H9 (cell line): ENCODE measurements around the gene PPP2R5E. TPM values are rescaled to one million over a fixed set of nuclear protein-coding genes. Genes with fewer than 3 reads are reported as not detected.

Experiments used
- DNase-seq: peaks from one replicate; pipeline ENCODE4 v3.0.0-alpha.2; 2017
- H2AFZ ChIP-seq: one replicate; pipeline ENCODE4 v1.6.1; 2013; ENCODE audit warnings: mild to moderate bottlenecking, low read length, control low read depth, moderate library complexity
- H2AK5ac ChIP-seq: 2 replicates; pipeline ENCODE4 v1.6.1; 2013; ENCODE audit warnings: low read length, control low read depth, mixed read lengths; ENCODE audit not compliant: insufficient read length
- H2BK120ac ChIP-seq: one replicate; pipeline ENCODE4 v1.6.1; 2013; ENCODE audit warnings: low read depth, mild to moderate bottlenecking, low read length, control low read depth, inconsistent platforms; ENCODE audit not compliant: poor library complexity, severe bottlenecking
- H2BK12ac ChIP-seq: 2 replicates; pipeline ENCODE4 v1.6.1; 2013; ENCODE audit warnings: low read length, control low read depth, mixed read lengths, low read depth; ENCODE audit not compliant: insufficient read length
- H2BK15ac ChIP-seq: 2 replicates; pipeline ENCODE4 v1.6.1; 2013; ENCODE audit warnings: low read depth, low read length, control low read depth
- H2BK20ac ChIP-seq: one replicate; pipeline ENCODE4 v1.6.1; 2013; ENCODE audit warnings: low read depth, mild to moderate bottlenecking, low read length, control low read depth, inconsistent platforms; ENCODE audit not compliant: poor library complexity, severe bottlenecking
- H2BK5ac ChIP-seq: 2 replicates; pipeline ENCODE4 v1.6.1; 2013; ENCODE audit warnings: low read length, control low read depth, mixed read lengths; ENCODE audit not compliant: insufficient read length
- H3K14ac ChIP-seq: 2 replicates; pipeline ENCODE4 v1.6.1; 2013; ENCODE audit warnings: low read length, control low read depth; ENCODE audit not compliant: insufficient read depth
- H3K18ac ChIP-seq: 2 replicates; pipeline ENCODE4 v1.6.1; 2013; ENCODE audit warnings: low read depth, mild to moderate bottlenecking, mixed read lengths, low read length, control low read depth; ENCODE audit not compliant: insufficient read length
- H3K23ac ChIP-seq: 2 replicates; pipeline ENCODE4 v1.6.1; 2013; ENCODE audit warnings: low read length, control low read depth, mixed read lengths, low read depth; ENCODE audit not compliant: insufficient read length
- H3K23me2 ChIP-seq: 2 replicates; pipeline ENCODE4 v1.6.1; 2013; ENCODE audit warnings: low read depth, mild to moderate bottlenecking, mixed read lengths, low read length, control low read depth; ENCODE audit not compliant: insufficient read length, poor library complexity, severe bottlenecking
- H3K27ac ChIP-seq: 2 replicates; pipeline ENCODE4 v1.5.1; 2013; ENCODE audit warnings: low read length, control low read depth, mixed read lengths, low read depth; ENCODE audit not compliant: insufficient read length
- H3K27me3 ChIP-seq: 2 replicates; pipeline ENCODE4 v1.6.1; 2013; ENCODE audit warnings: low read length, control low read depth, inconsistent platforms; ENCODE audit not compliant: insufficient read depth
- H3K4ac ChIP-seq: 2 replicates; pipeline ENCODE4 v1.6.1; 2013; ENCODE audit warnings: low read depth, mild to moderate bottlenecking, control low read depth, inconsistent platforms, low read length, moderate library complexity
- H3K4me1 ChIP-seq: 2 replicates; pipeline ENCODE4 v1.6.1; 2013; ENCODE audit warnings: low read length, control low read depth, inconsistent platforms; ENCODE audit not compliant: insufficient read depth
- H3K4me2 ChIP-seq: 2 replicates; pipeline ENCODE4 v1.6.1; 2013; ENCODE audit warnings: low read length, control low read depth, mixed read lengths; ENCODE audit not compliant: insufficient read length, insufficient read depth
- H3K56ac ChIP-seq: 2 replicates; pipeline ENCODE4 v1.6.1; 2013; ENCODE audit warnings: low read depth, mild to moderate bottlenecking, mixed read lengths, low read length, control low read depth; ENCODE audit not compliant: insufficient read length
- H3K79me1 ChIP-seq: 2 replicates; pipeline ENCODE4 v1.6.1; 2013; ENCODE audit warnings: low read depth, mild to moderate bottlenecking, moderate library complexity, low read length, control low read depth, inconsistent platforms; ENCODE audit not compliant: insufficient read depth, poor library complexity, severe bottlenecking
- H3K79me2 ChIP-seq: 2 replicates; pipeline ENCODE4 v1.6.1; 2013; ENCODE audit warnings: low read length, control low read depth, inconsistent platforms; ENCODE audit not compliant: insufficient read depth
- H3K9ac ChIP-seq: 2 replicates; pipeline ENCODE4 v1.6.1; 2013; ENCODE audit warnings: low read length, control low read depth, mixed read lengths; ENCODE audit not compliant: insufficient read length; ENCODE audit errors: extremely low read depth
- H3K9me3 ChIP-seq: one replicate; pipeline ENCODE4 v1.6.1; 2013; ENCODE audit warnings: low read depth, low read length, inconsistent platforms; ENCODE audit not compliant: control insufficient read depth
- H3T11ph ChIP-seq: one replicate; pipeline ENCODE4 v1.6.1; 2013; ENCODE audit warnings: mild to moderate bottlenecking, low read length, control low read depth, inconsistent platforms
- H4K20me1 ChIP-seq: one replicate; pipeline ENCODE4 v1.6.1; 2013; ENCODE audit not compliant: control insufficient read depth, insufficient read length, insufficient read depth
- H4K5ac ChIP-seq: 2 replicates; pipeline ENCODE4 v1.6.1; 2013; ENCODE audit warnings: low read depth, mild to moderate bottlenecking, mixed read lengths, low read length, control low read depth; ENCODE audit not compliant: insufficient read length
- H4K8ac ChIP-seq: replicated peaks from 2 replicates; pipeline ENCODE4 v1.6.1; 2013; ENCODE audit warnings: low read length, control low read depth, mixed read lengths, low read depth; ENCODE audit not compliant: insufficient read length
- H4K91ac ChIP-seq: 2 replicates; pipeline ENCODE4 v1.6.1; 2013; ENCODE audit warnings: low read depth, mild to moderate bottlenecking, moderate library complexity, mixed read lengths, low read length, control low read depth; ENCODE audit not compliant: insufficient read length
- H3K27ac Mint-ChIP-seq, 3 experiments: 2 replicates in 2 of 3; 3 replicates in 1 of 3; pipeline ENCODE4 v1.8.0; 2020 to 2021; ENCODE audit warnings: mixed read lengths in 3 of 3, mild to moderate bottlenecking in 1 of 3, moderate library complexity in 1 of 3
- H3K27me3 Mint-ChIP-seq: 2 replicates; pipeline ENCODE4 v1.8.0; 2021; ENCODE audit warnings: low read depth, mild to moderate bottlenecking, moderate library complexity, mixed read lengths
- H3K36me3 Mint-ChIP-seq, 3 experiments: 2 replicates in 2 of 3; 3 replicates in 1 of 3; pipeline ENCODE4 v1.8.0; 2020 to 2021; ENCODE audit warnings: low read depth in 3 of 3, mixed read lengths in 3 of 3; ENCODE audit not compliant: insufficient read depth in 1 of 3
- H3K4me1 Mint-ChIP-seq, 2 experiments: 2 replicates each; pipeline ENCODE4 v1.8.0; 2020; ENCODE audit warnings: mixed read lengths in 2 of 2
- H3K4me3 Mint-ChIP-seq, 2 experiments: 2 replicates in 1 of 2; 3 replicates in 1 of 2; pipeline ENCODE4 v1.8.0; 2020 to 2021; ENCODE audit warnings: mild to moderate bottlenecking in 2 of 2, mixed read lengths in 2 of 2, moderate library complexity in 1 of 2
- H3K9me3 Mint-ChIP-seq, 2 experiments: 2 replicates in 1 of 2; 3 replicates in 1 of 2; pipeline ENCODE4 v1.8.0; 2020; ENCODE audit warnings: mild to moderate bottlenecking in 2 of 2, mixed read lengths in 2 of 2, moderate library complexity in 1 of 2
- WGBS: extraction: QIAGEN DNeasy Blood & Tissue Kit; methylation state at CpG from one replicate; pipeline ENCODE4 v1.1.7; 2013; ENCODE audit warnings: missing lambda C conversion rate, low lambda C conversion rate, mixed read lengths; ENCODE audit not compliant: insufficient read length; ENCODE audit errors: extremely low coverage; 5-methylcytosine and 5-hydroxymethylcytosine counted together
- total RNA-seq: library from RNA; stranded (reverse); gene quantifications from 2 replicates; pipeline ENCODE4 v1.2.1, GENCODE V29; 2021
- TF ChIP-seq, protein P1 (sequence below): fragments of 200-600 bp; sonication (generic); conservative IDR thresholded peaks from 3 replicates; pipeline ENCODE4 v1.8.0; 2021; ENCODE audit warnings: antibody characterized with exemption, mild to moderate bottlenecking

Gene PPP2R5E
- total RNA-seq, 1 experiment from 2014 or later: 65.8 TPM

DNA sequence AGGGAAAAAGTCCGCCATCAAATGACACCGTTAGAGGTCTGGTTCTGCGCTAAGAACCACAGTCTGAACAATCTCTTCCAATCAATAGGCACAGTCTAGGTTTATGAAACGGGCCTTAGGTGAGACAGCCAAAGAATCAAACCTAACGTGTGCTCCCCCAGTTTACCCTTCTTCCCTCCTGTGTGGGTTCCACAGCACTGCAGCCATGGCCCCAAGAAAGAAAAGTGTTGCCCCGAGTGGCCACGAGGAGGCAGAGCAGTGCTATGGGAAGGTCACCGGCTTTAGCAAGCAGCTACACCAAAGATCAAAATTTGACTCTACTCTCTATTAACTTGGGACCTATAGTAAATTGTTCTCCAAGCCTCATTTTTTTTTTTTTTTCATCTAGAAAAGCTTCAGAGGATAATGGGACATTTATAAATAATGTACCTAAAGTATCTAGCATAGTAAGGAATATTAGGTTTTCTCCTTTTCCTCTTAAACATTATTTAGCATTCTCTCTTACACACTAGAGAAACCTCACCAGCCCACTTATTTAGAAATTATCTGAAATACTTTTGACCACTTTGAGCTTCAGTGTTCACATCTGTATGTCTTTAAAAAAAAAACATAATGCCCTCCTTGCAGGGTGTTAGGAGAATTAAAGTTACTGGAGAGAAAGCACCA is 154.3 kb downstream of the PPP2R5E start:
- Histone ChIP-seq H4K8ac (no peak overlapping the region), H3K56ac (no peak overlapping the region), H3K4me1 (no peaks in the 10 kb centered on the region), H3K23ac (no peak overlapping the region), H3K14ac (no peak overlapping the region), H4K5ac (no peak overlapping the region), H2AK5ac (no peak overlapping the region), H2BK120ac (no peak overlapping the region), H4K20me1 (no peaks in the 10 kb centered on the region), H3K23me2 (no peaks in the 10 kb centered on the region), H3K79me2 (no peaks in the 10 kb centered on the region), H3K27ac (no peak overlapping the region), H2BK20ac (no peak overlapping the region), H3K9ac (no peak overlapping the region), H3K79me1 (no peaks in the 10 kb centered on the region), H2BK5ac (no peak overlapping the region), H3T11ph (no peak overlapping the region), H3K27me3 (no peaks in the 10 kb centered on the region), H2BK12ac (no peak overlapping the region), H2AFZ (no peak overlapping the region), H3K9me3 (no peaks in the 10 kb centered on the region), H3K4me2 (no peak overlapping the region), H2BK15ac (no peak overlapping the region), H3K18ac (no peak overlapping the region), H3K4ac (no peak overlapping the region), H4K91ac (no peak overlapping the region)
- Mint-ChIP-seq H3K4me1 (no peaks in the 10 kb centered on the region), H3K4me3 (no peak overlapping the region; a peak in 1 of 5 replicates), H3K27ac (peak overlapping the region in 1 of 3 experiments; percentile 72; a peak in 1 of 7 replicates), H3K27me3 (no peaks in the 10 kb centered on the region; the same call in 1 of the 2 replicates), H3K9me3 (no peaks in the 10 kb centered on the region), H3K36me3 (peaks cover 25 to 73% (median 46%) of the 10 kb centered on the region in 3 experiments; a peak in 6 of 7 replicates)
- TF ChIP-seq, protein P1, sequence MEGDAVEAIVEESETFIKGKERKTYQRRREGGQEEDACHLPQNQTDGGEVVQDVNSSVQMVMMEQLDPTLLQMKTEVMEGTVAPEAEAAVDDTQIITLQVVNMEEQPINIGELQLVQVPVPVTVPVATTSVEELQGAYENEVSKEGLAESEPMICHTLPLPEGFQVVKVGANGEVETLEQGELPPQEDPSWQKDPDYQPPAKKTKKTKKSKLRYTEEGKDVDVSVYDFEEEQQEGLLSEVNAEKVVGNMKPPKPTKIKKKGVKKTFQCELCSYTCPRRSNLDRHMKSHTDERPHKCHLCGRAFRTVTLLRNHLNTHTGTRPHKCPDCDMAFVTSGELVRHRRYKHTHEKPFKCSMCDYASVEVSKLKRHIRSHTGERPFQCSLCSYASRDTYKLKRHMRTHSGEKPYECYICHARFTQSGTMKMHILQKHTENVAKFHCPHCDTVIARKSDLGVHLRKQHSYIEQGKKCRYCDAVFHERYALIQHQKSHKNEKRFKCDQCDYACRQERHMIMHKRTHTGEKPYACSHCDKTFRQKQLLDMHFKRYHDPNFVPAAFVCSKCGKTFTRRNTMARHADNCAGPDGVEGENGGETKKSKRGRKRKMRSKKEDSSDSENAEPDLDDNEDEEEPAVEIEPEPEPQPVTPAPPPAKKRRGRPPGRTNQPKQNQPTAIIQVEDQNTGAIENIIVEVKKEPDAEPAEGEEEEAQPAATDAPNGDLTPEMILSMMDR: peak; percentile 89
- no CpG with 5 or more reads among the region's 8 CpGs for WGBS
- DNase-seq: peak; percentile 63
